Left lung (tissue), 10 donors: ENCODE measurements around the gene KRT75. TPM values are rescaled to one million over a fixed set of nuclear protein-coding genes. Genes with fewer than 3 reads are reported as not detected.

ENCODE experiments used
- ATAC-seq: fragments of 200-7000 bp; cut with Tn5 transposase; one replicate; pipeline ENCODE4 v1.9.1; 2020; ENCODE audit warnings: moderate library complexity
- DNase-seq, 4 donors: peaks; one replicate each; pipeline ENCODE4 v3.0.0-alpha.2; 2013 to 2020
- H3K27ac ChIP-seq, 2 donors: fragments of 200-600 bp; sonication (generic) in 1 of 2; one replicate each; pipeline versions ENCODE4 v1.5.0 to v1.8.0; 2020 to 2021
- H3K27me3 ChIP-seq, 2 donors: fragments of 200-600 bp; sonication (generic) in 1 of 2; one replicate each; pipeline versions ENCODE4 v1.5.0 to v1.8.0; 2020 to 2021
- H3K36me3 ChIP-seq, 2 donors: fragments of 200-600 bp; sonication (generic) in 1 of 2; one replicate each; pipeline versions ENCODE4 v1.5.0 to v1.8.0; 2020 to 2021
- H3K4me1 ChIP-seq, 2 donors: fragments of 200-600 bp; one replicate each; pipeline ENCODE4 v1.8.0; 2021
- H3K4me3 ChIP-seq, 2 donors: fragments of 200-600 bp; sonication (generic) in 1 of 2; one replicate each; pipeline versions ENCODE4 v1.5.0 to v1.8.0; 2020 to 2021; ENCODE audit warnings: mild to moderate bottlenecking in 1 of 2
- H3K9me3 ChIP-seq, 2 donors: fragments of 200-600 bp; sonication (generic) in 1 of 2; one replicate each; pipeline versions ENCODE4 v1.5.0 to v1.8.0; 2020 to 2021
- CTCF ChIP-seq, 2 donors: fragments of 200-600 bp; sonication (generic) in 1 of 2; IDR thresholded peaks; one replicate each; pipeline versions ENCODE4 v1.5.0 to v1.8.0; 2021; ENCODE audit warnings: antibody characterized with exemption in 2 of 2
- intact Hi-C, 2 donors: fragments of 100-400 bp; cut with DNase I; formaldehyde crosslinking; loops; one replicate each; pipeline versions ENCODE4 v1.11.2 to v1.14.2; 2022
- polyA plus RNA-seq, 6 donors: library from polyadenylated mRNA; unstranded; fragments of 120-200 nt; gene quantifications; one replicate each; pipeline ENCODE4 v1.2.1, GENCODE V29; 2013; ENCODE audit not compliant: insufficient read length in 6 of 6
- total RNA-seq, 2 donors: library from RNA; stranded (reverse); fragmentation: NEBNext Ultra II Directional; extraction: Animal tissue kit (Norgen Biotek cat#: 25700); gene quantifications; one replicate each; pipeline ENCODE4 v1.2.1, GENCODE V29; 2021
- donor health status: DM: no; HTN: yes; CAD: no.
- donor health status: DM: no; HTN: no; CAD: no.

The KRT75 gene
- total and polyA plus RNA-seq, 8 donors = not detected

- peaks cover 0 to 47% of the 10 kb centered on the region in 2 donors for H3K27me3 ChIP-seq
- DNase-seq = no peak
- intact Hi-C loops = no loop called here
- no peak overlapping the region for H3K27ac ChIP-seq
- H3K9me3 ChIP-seq = no peaks in the 10 kb centered on the region
- H3K4me1 ChIP-seq = no peaks in the 10 kb centered on the region
- no peaks in the 10 kb centered on the region for H3K36me3 ChIP-seq
- no peak for ATAC-seq
- H3K4me3 ChIP-seq = no peak overlapping the region
- no peak for TF ChIP-seq CTCF (IDR thresholded peaks at IDR 0.05)
These were observed 2.8 kb upstream of the KRT75 start for GRCh38 chr12:52436828-52437474.

GRCh38 chr12:52436000-52436827, 2.0 kb upstream of the KRT75 start:
- no peaks in the 10 kb centered on the region for H3K36me3 ChIP-seq
- TF ChIP-seq CTCF (IDR thresholded peaks at IDR 0.05) = no peak
- ATAC-seq (no peak), DNase-seq (no peak)
- no peak overlapping the region for H3K27ac ChIP-seq
- no peak overlapping the region for H3K4me3 ChIP-seq
- intact Hi-C loops = no loop called here
- H3K27me3 ChIP-seq = peaks cover 0 to 47% of the 10 kb centered on the region in 2 donors
- H3K4me1 ChIP-seq = no peaks in the 10 kb centered on the region
- no peaks in the 10 kb centered on the region for H3K9me3 ChIP-seq

GRCh38 chr12:52435659-52435999, 1.5 kb upstream of the KRT75 start:
- intact Hi-C loops = no loop called here
- ATAC-seq (no peak), DNase-seq (no peak)
- Histone ChIP-seq H3K27me3 (peaks cover 0 to 49% of the 10 kb centered on the region in 2 donors), H3K36me3 (no peaks in the 10 kb centered on the region), H3K9me3 (no peaks in the 10 kb centered on the region), H3K4me1 (no peaks in the 10 kb centered on the region), H3K27ac (no peak overlapping the region), H3K4me3 (no peak overlapping the region)
- no peak for TF ChIP-seq CTCF (IDR thresholded peaks at IDR 0.05)

GRCh38 chr12:52434760-52435530, 774 bp upstream of the KRT75 start:
- no peak for DNase-seq
- no peak for TF ChIP-seq CTCF (IDR thresholded peaks at IDR 0.05)
- no peak overlapping the region for H3K27ac ChIP-seq
- intact Hi-C loops = no loop called here
- no peaks in the 10 kb centered on the region for H3K9me3 ChIP-seq
- ATAC-seq = no peak
- no peaks in the 10 kb centered on the region for H3K36me3 ChIP-seq
- no peak overlapping the region for H3K4me3 ChIP-seq
- H3K4me1 ChIP-seq = no peaks in the 10 kb centered on the region
- peaks cover 0 to 54% of the 10 kb centered on the region in 2 donors for H3K27me3 ChIP-seq
